ENCODE data around the gene EMILIN2.

GRCh38 chr18:2855560-2856350 is 8.9 kb downstream of the EMILIN2 start:
- TF ChIP-seq KLF9 (tag by site-specific recombination; IDR thresholded peaks at IDR 0.05; ENCODE audit: low read depth) (no peak), ZNF133 (tag by site-specific recombination; IDR thresholded peaks at IDR 0.05) (no peak), ZNF211 (tag by site-specific recombination; IDR thresholded peaks at IDR 0.05; ENCODE audit: low read depth) (no peak), CTCF (tag by site-specific recombination; IDR thresholded peaks at IDR 0.05) (no peak), HOXC10 (CRISPR knock-in tag; IDR thresholded peaks at IDR 0.05) (no peak), ZBTB17 (tag by site-specific recombination; IDR thresholded peaks at IDR 0.05) (no peak)
- TF ChIP-seq, protein P1, sequence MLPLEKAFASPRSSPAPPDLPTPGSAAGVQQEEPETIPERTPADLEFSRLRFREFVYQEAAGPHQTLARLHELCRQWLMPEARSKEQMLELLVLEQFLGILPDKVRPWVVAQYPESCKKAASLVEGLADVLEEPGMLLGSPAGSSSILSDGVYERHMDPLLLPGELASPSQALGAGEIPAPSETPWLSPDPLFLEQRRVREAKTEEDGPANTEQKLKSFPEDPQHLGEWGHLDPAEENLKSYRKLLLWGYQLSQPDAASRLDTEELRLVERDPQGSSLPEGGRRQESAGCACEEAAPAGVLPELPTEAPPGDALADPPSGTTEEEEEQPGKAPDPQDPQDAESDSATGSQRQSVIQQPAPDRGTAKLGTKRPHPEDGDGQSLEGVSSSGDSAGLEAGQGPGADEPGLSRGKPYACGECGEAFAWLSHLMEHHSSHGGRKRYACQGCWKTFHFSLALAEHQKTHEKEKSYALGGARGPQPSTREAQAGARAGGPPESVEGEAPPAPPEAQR (tag by site-specific recombination; IDR thresholded peaks at IDR 0.05) = no peak

All from HEK293 (cell line).